Osteocyte (in vitro differentiated cells): ENCODE measurements around the gene CCDC91. TPM values are rescaled to one million over a fixed set of nuclear protein-coding genes. Genes with fewer than 3 reads are reported as not detected.

Source experiments
- DNase-seq: peaks from one replicate; pipeline ENCODE4 v3.0.0; 2021; ENCODE audit warnings: mixed read lengths; ENCODE audit not compliant: unreplicated experiment; ENCODE audit errors: extremely low spot score
- H3K27ac Mint-ChIP-seq: one replicate; pipeline ENCODE4 v1.8.0; 2021; ENCODE audit warnings: mild to moderate bottlenecking, mixed read lengths; ENCODE audit not compliant: unreplicated experiment
- H3K27me3 Mint-ChIP-seq: one replicate; pipeline ENCODE4 v1.8.0; 2021; ENCODE audit warnings: mixed read lengths; ENCODE audit not compliant: unreplicated experiment
- H3K36me3 Mint-ChIP-seq: one replicate; pipeline ENCODE4 v1.8.0; 2021; ENCODE audit warnings: mixed read lengths; ENCODE audit not compliant: unreplicated experiment
- H3K4me1 Mint-ChIP-seq: one replicate; pipeline ENCODE4 v1.8.0; 2021; ENCODE audit warnings: mixed read lengths; ENCODE audit not compliant: unreplicated experiment
- H3K4me3 Mint-ChIP-seq: one replicate; pipeline ENCODE4 v1.8.0; 2021; ENCODE audit warnings: mild to moderate bottlenecking, moderate library complexity, mixed read lengths; ENCODE audit not compliant: unreplicated experiment
- H3K9me3 Mint-ChIP-seq: one replicate; pipeline ENCODE4 v1.8.0; 2021; ENCODE audit warnings: mixed read lengths; ENCODE audit not compliant: unreplicated experiment
- CTCF ChIP-seq: fragments of 200-600 bp; sonication (generic); IDR thresholded peaks from 2 replicates; pipeline ENCODE4 v1.5.0; 2021; ENCODE audit warnings: antibody characterized with exemption, mild to moderate bottlenecking, moderate library complexity
- total RNA-seq: library from RNA; stranded (reverse); gene quantifications from 2 replicates; pipeline ENCODE4 v1.2.1, GENCODE V29; 2021

CCDC91 gene
- total RNA-seq, 1 donor from 2014 or later, result 17.5 TPM

- no peak overlapping the region for H3K27ac Mint-ChIP-seq
- H3K9me3 Mint-ChIP-seq, result no peaks in the 10 kb centered on the region
These were observed 388.6 kb downstream of the CCDC91 start for GRCh38 chr12:28578833-28579252.

DNA sequence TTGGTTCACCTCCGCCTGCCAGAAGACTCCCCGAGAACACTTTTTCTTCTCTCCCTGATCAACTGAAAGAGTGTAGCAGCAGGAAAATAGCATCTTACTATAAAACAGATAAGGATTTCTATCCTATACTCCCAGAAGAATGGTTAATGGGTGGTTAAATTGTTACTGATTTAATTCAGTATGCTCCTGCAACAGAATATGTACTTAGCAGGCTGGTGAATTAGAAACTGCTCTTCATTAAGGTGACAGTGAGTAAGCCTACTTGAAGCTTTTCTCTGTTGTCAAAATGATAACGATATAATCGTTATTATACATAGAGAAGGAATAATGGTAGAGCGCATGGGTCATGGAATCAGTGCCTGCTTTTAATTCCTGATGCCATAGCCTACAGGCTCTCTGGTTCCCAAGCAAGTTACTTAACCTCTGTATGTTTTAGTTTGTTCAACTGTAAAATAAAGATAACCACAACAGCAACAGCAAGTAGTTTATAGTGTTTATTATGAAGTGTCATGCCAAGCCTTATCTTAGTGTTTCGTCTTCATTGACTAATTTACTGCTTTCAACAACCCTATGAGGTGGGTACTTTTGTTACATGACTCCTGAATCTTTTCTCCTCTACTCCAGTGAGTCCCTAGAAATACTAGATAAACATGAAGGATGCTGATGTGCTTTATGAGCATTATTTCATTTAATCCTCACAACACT lies 392.6 kb downstream of the CCDC91 start:
- no peaks in the 10 kb centered on the region for H3K9me3 Mint-ChIP-seq
- no peaks in the 10 kb centered on the region for H3K27me3 Mint-ChIP-seq
- no peak overlapping the region for H3K4me3 Mint-ChIP-seq
- H3K4me1 Mint-ChIP-seq, result peaks cover 22% of the 10 kb centered on the region
- no peak for TF ChIP-seq CTCF
- no peaks in the 10 kb centered on the region for H3K36me3 Mint-ChIP-seq
- no peak for DNase-seq
- H3K27ac Mint-ChIP-seq, result no peak overlapping the region

More at GRCh38 chr12:28578833-28579252, 388.6 kb downstream of the CCDC91 start:
- no peaks in the 10 kb centered on the region for H3K36me3 Mint-ChIP-seq
- no peak for DNase-seq
- no peaks in the 10 kb centered on the region for H3K27me3 Mint-ChIP-seq
- H3K4me1 Mint-ChIP-seq, result peaks cover 18% of the 10 kb centered on the region
- TF ChIP-seq CTCF, result no peak
- no peak overlapping the region for H3K4me3 Mint-ChIP-seq

DNA sequence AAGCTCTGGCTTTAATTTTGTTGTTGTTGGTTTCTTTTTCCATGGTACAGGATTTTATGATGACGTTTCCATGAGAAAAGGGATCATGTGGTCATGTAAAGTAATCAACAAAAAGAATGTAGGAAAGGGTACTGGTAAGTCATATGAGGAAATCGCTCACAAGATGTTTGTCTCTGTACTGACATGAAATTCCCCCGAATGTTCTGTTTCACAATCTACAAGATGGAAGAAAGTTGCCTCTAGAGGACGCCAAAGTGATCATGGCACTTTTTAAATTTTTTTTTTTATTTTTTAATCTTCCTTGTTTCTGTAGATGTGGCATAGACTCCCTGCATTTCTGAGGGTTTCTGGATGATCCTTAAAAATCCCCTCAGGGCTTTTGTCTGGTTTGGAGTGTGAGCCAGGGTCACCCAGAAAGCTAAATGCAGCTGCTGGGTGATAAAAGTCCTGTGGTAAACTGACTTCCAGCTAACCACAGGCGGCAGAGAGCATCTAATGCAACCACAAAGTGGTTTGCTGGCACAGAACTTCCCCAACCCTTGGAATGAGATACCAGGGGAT lies 393.5 kb downstream of the CCDC91 start:
- H3K4me3 Mint-ChIP-seq, result no peak overlapping the region
- H3K9me3 Mint-ChIP-seq, result no peaks in the 10 kb centered on the region
- no peaks in the 10 kb centered on the region for H3K36me3 Mint-ChIP-seq
- TF ChIP-seq CTCF, result peak; percentile 24
- DNase-seq, result no peak
- no peak overlapping the region for H3K27ac Mint-ChIP-seq
- H3K27me3 Mint-ChIP-seq, result no peaks in the 10 kb centered on the region
- H3K4me1 Mint-ChIP-seq, result peaks cover 13% of the 10 kb centered on the region

DNA sequence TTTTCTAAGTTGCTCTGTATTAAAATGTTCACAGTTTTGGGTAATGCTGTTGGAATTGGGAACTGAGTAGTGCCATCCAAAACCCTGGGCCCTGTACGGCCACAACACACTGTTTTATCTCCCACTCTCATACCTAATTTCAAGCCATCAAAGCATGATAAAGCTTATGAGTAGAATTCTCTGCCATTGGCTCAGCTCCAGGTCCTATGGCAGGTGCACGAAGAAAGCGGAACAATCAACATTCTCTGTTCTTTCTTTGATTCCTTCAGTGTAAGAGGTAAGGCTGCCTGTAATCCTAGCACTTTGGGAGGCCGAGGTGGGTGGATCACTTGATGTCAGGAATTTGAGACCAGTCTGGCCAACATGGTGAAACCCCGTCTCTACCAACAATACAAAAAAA lies 394.9 kb downstream of the CCDC91 start:
- H3K4me3 Mint-ChIP-seq, result no peak overlapping the region
- no peaks in the 10 kb centered on the region for H3K9me3 Mint-ChIP-seq
- no peaks in the 10 kb centered on the region for H3K27me3 Mint-ChIP-seq
- H3K27ac Mint-ChIP-seq, result no peak overlapping the region
- no peak for DNase-seq
- peaks cover 5% of the 10 kb centered on the region for H3K4me1 Mint-ChIP-seq
- TF ChIP-seq CTCF, result no peak
- H3K36me3 Mint-ChIP-seq, result no peaks in the 10 kb centered on the region

DNA sequence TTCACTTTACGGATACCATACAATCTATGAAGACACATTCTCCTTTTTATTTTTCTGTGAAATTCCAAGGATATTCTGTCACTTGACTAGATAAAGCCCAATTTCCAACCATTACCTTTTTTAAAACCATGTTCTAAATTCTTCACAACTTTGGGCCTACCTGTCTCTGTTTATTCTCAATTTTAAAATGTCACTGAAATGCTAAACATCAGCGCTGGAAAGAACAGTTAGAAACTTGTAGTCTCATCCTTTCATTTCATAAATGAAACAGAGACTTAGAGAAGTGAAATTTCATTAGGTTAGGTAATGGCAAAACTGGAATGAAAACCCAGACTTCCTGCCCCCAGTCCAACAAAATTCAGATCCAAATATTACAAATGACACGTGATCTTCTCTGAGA lies 396.2 kb downstream of the CCDC91 start:
- DNase-seq, result no peak
- no peak for TF ChIP-seq CTCF
- H3K27ac Mint-ChIP-seq, result no peak overlapping the region

More for the DNA sequence above, 396.2 kb downstream of the CCDC91 start:
- Mint-ChIP-seq H3K36me3 (no peaks in the 10 kb centered on the region), H3K27me3 (no peaks in the 10 kb centered on the region), H3K4me3 (no peak overlapping the region), H3K4me1 (peaks cover 5% of the 10 kb centered on the region), H3K9me3 (peaks cover under 1% of the 10 kb centered on the region)
